ENCODE data around the gene SERPINA5. TPM values are rescaled to one million over a fixed set of nuclear protein-coding genes. Genes with fewer than 3 reads are reported as not detected.
"Not testable (repeated sequence)": the region's sequence is repeated elsewhere in the genome, so short reads cannot be mapped to it uniquely, and the experiment has no call there.

Gene SERPINA5
- total RNA-seq, 1 donor from 2014 or later: 3.5 TPM

GRCh38 chr14:94574336-94574735, 6.9 kb upstream of the SERPINA5 start:
- Histone ChIP-seq H3K4me3 (no peak overlapping the region), H3K4me1 (no peaks in the 10 kb centered on the region), H3K79me2 (ENCODE audit: low read depth) (no peaks in the 10 kb centered on the region), H3K4me2 (no peak overlapping the region), H3K9ac (no peak overlapping the region), H3K9me3 (ENCODE audit: low read depth) (no peaks in the 10 kb centered on the region), H3F3A (ENCODE audit: low read depth) (no peaks in the 10 kb centered on the region), H3K27me3 (no peaks in the 10 kb centered on the region), H3K36me3 (no peaks in the 10 kb centered on the region), H3K27ac (no peak overlapping the region), H2AFZ (replicated peaks) (no peak overlapping the region), H4K20me1 (ENCODE audit: low read depth) (no peaks in the 10 kb centered on the region)
- H3K27ac Mint-ChIP-seq: no peak overlapping the region
- no peak overlapping the region for H3K4me3 Mint-ChIP-seq
- peaks cover 5% of the 10 kb centered on the region for H3K27me3 Mint-ChIP-seq (ENCODE audit: insufficient read depth, low read depth)
- no peak for DNase-seq (ENCODE audit: low spot score)
- H3K36me3 Mint-ChIP-seq: no peaks in the 10 kb centered on the region
- no peaks in the 10 kb centered on the region for H3K9me3 Mint-ChIP-seq
- no peak for TF ChIP-seq EZH2 (IDR thresholded peaks at IDR 0.05)
- no peak for TF ChIP-seq CTCF (IDR thresholded peaks at IDR 0.05)
- TF ChIP-seq EZH2phosphoT487 (IDR thresholded peaks at IDR 0.05): no peak
- H3K4me1 Mint-ChIP-seq: peaks cover 20% of the 10 kb centered on the region

GRCh38 chr14:94575730-94576585, 5.3 kb upstream of the SERPINA5 start:
- Histone ChIP-seq H3F3A (ENCODE audit: low read depth) (no peaks in the 10 kb centered on the region), H3K79me2 (ENCODE audit: low read depth) (no peaks in the 10 kb centered on the region), H3K4me3 (no peak overlapping the region), H3K9ac (no peak overlapping the region), H3K4me2 (no peak overlapping the region), H2AFZ (replicated peaks) (no peak overlapping the region), H3K27ac (no peak overlapping the region), H3K9me3 (ENCODE audit: low read depth) (no peaks in the 10 kb centered on the region), H3K4me1 (no peaks in the 10 kb centered on the region), H3K27me3 (no peaks in the 10 kb centered on the region), H4K20me1 (ENCODE audit: low read depth) (no peaks in the 10 kb centered on the region), H3K36me3 (no peaks in the 10 kb centered on the region)
- Mint-ChIP-seq H3K4me3 (no peak overlapping the region), H3K9me3 (no peaks in the 10 kb centered on the region), H3K27me3 (ENCODE audit: insufficient read depth, low read depth) (peaks cover 5% of the 10 kb centered on the region), H3K4me1 (peaks cover 20% of the 10 kb centered on the region), H3K27ac (no peak overlapping the region), H3K36me3 (no peaks in the 10 kb centered on the region)
- no peak for DNase-seq (ENCODE audit: low spot score)
- TF ChIP-seq EZH2 (IDR thresholded peaks at IDR 0.05): no peak
- no peak for TF ChIP-seq EZH2phosphoT487 (IDR thresholded peaks at IDR 0.05)
- no peak for TF ChIP-seq CTCF (IDR thresholded peaks at IDR 0.05)

GRCh38 chr14:94577472-94577871, 3.8 kb upstream of the SERPINA5 start:
- not testable (repeated sequence) for H3K9ac ChIP-seq; H3K4me3 Mint-ChIP-seq; H3K79me2 ChIP-seq (ENCODE audit: low read depth); H3K4me1 ChIP-seq; DNase-seq (ENCODE audit: low spot score); H3K36me3 ChIP-seq; H4K20me1 ChIP-seq (ENCODE audit: low read depth); H3K4me3 ChIP-seq; H3K4me2 ChIP-seq; H3K27me3 ChIP-seq; H3F3A ChIP-seq (ENCODE audit: low read depth); H3K9me3 ChIP-seq (ENCODE audit: low read depth); H3K27me3 Mint-ChIP-seq (ENCODE audit: insufficient read depth, low read depth); H3K36me3 Mint-ChIP-seq; H2AFZ ChIP-seq (replicated peaks); H3K27ac ChIP-seq; H3K9me3 Mint-ChIP-seq; H3K27ac Mint-ChIP-seq
- peaks cover 18% of the 10 kb centered on the region for H3K4me1 Mint-ChIP-seq

- Histone ChIP-seq H4K20me1 (ENCODE audit: low read depth) (no peaks in the 10 kb centered on the region), H3K79me2 (ENCODE audit: low read depth) (no peaks in the 10 kb centered on the region), H3K27ac (no peak overlapping the region), H3K27me3 (no peaks in the 10 kb centered on the region), H3F3A (ENCODE audit: low read depth) (no peaks in the 10 kb centered on the region), H2AFZ (replicated peaks) (no peak overlapping the region), H3K4me1 (no peaks in the 10 kb centered on the region), H3K4me3 (no peak overlapping the region), H3K4me2 (no peak overlapping the region), H3K9ac (no peak overlapping the region), H3K9me3 (ENCODE audit: low read depth) (no peaks in the 10 kb centered on the region), H3K36me3 (no peaks in the 10 kb centered on the region)
- Mint-ChIP-seq H3K9me3 (no peaks in the 10 kb centered on the region), H3K27ac (no peak overlapping the region), H3K4me1 (peaks cover 6% of the 10 kb centered on the region), H3K27me3 (ENCODE audit: insufficient read depth, low read depth) (peaks cover 1% of the 10 kb centered on the region), H3K4me3 (no peak overlapping the region), H3K36me3 (no peaks in the 10 kb centered on the region)
- no peak for TF ChIP-seq EZH2 (IDR thresholded peaks at IDR 0.05)
- TF ChIP-seq CTCF (IDR thresholded peaks at IDR 0.05): no peak
- no peak for TF ChIP-seq EZH2phosphoT487 (IDR thresholded peaks at IDR 0.05)
- no peak for DNase-seq (ENCODE audit: low spot score)
Measured at GRCh38 chr14:94578712-94579111, 2.5 kb upstream of the SERPINA5 start.
